Measurements from ENCODE around the gene FAM20B. TPM values are rescaled to one million over a fixed set of nuclear protein-coding genes. Genes with fewer than 3 reads are reported as not detected.

FAM20B gene
- total and polyA plus RNA-seq, 12 donors: 15.4 to 69.9 (median 38.3) TPM

- H3K36me3 ChIP-seq (replicated peaks in 1 of 2): no peaks in the 10 kb centered on the region
- H3K27me3 ChIP-seq: no peaks in the 10 kb centered on the region
- H3K27ac ChIP-seq: no peak overlapping the region
- no peak overlapping the region for H3K4me3 ChIP-seq
- 81 to 95% (median 94%) methylated on average over 2 of the region's 2 CpGs for WGBS, 4 donors
- intact Hi-C loops (cut with DNase I): no loop called here
- H3K9me3 ChIP-seq (replicated peaks in 1 of 3): no peaks in the 10 kb centered on the region
- peaks cover 16 to 20% of the 10 kb centered on the region in 2 donors for H3K4me1 ChIP-seq (replicated peaks in 1 of 2)
- no peak for DNase-seq
- TF ChIP-seq POLR2A (IDR thresholded peaks at IDR 0.05) (no peak), CTCF (IDR thresholded peaks at IDR 0.05) (no peak)
These were observed 10.3 kb upstream of the FAM20B start for GRCh38 chr1:179015396-179015795.

- H3K4me1 ChIP-seq (replicated peaks in 1 of 2): peaks cover 16 to 20% of the 10 kb centered on the region in 2 donors
- H3K27ac ChIP-seq: peak overlapping the region in 4 of 5 donors; percentile 45 to 68 (median 56)
- H3K9me3 ChIP-seq (replicated peaks in 1 of 3): no peaks in the 10 kb centered on the region
- H3K4me3 ChIP-seq: peak overlapping the region in 1 of 4 donors; percentile 2
- no peaks in the 10 kb centered on the region for H3K36me3 ChIP-seq (replicated peaks in 1 of 2)
- peak; percentile 87 to 96 (median 96) for DNase-seq
- TF ChIP-seq POLR2A (IDR thresholded peaks at IDR 0.05) (peak in 1 of 2 donors; percentile 76), CTCF (IDR thresholded peaks at IDR 0.05) (no peak)
- WGBS, 4 donors: 29 to 52% (median 33%) methylated on average over 3 to 5 of the region's 5 CpGs
- H3K27me3 ChIP-seq: no peaks in the 10 kb centered on the region
- intact Hi-C loops (cut with DNase I): no loop called here
These were observed 8.8 kb upstream of the FAM20B start for GRCh38 chr1:179016706-179017382.

GRCh38 chr1:179017383-179018326 lies 8.0 kb upstream of the FAM20B start:
- Histone ChIP-seq H3K4me1 (replicated peaks in 1 of 2) (peaks cover 16 to 20% of the 10 kb centered on the region in 2 donors), H3K27me3 (no peaks in the 10 kb centered on the region), H3K36me3 (replicated peaks in 1 of 2) (no peaks in the 10 kb centered on the region), H3K9me3 (replicated peaks in 1 of 3) (no peaks in the 10 kb centered on the region), H3K27ac (peak overlapping the region in 4 of 5 donors; percentile 45 to 68 (median 56)), H3K4me3 (peak overlapping the region in 1 of 4 donors; percentile 2)
- intact Hi-C loops (cut with DNase I): no loop called here
- TF ChIP-seq POLR2A (IDR thresholded peaks at IDR 0.05) (no peak), CTCF (IDR thresholded peaks at IDR 0.05) (no peak)
- DNase-seq: peak in 6 of 7 donors; percentile 42 to 72 (median 54)
- 33 to 38% (median 36%) methylated on average over 3 of the region's 3 CpGs for WGBS, 4 donors

GRCh38 chr1:179021873-179022272 lies 3.8 kb upstream of the FAM20B start:
- Histone ChIP-seq H3K27me3 (no peaks in the 10 kb centered on the region), H3K36me3 (replicated peaks in 1 of 2) (no peaks in the 10 kb centered on the region), H3K27ac (peak overlapping the region in 3 of 5 donors; percentile 13 to 61 (median 30)), H3K9me3 (replicated peaks in 1 of 3) (no peaks in the 10 kb centered on the region), H3K4me1 (replicated peaks in 1 of 2) (peaks cover 16 to 23% of the 10 kb centered on the region in 2 donors), H3K4me3 (peak overlapping the region in 1 of 4 donors; percentile 40)
- TF ChIP-seq POLR2A (IDR thresholded peaks at IDR 0.05) (peak in 1 of 2 donors; percentile 67), CTCF (IDR thresholded peaks at IDR 0.05) (no peak)
- intact Hi-C loops (cut with DNase I): no loop called here
- DNase-seq: peak; percentile 71 to 90 (median 82)
- 22 to 30% (median 25%) methylated on average over 6 of the region's 6 CpGs for WGBS, 4 donors

Data from adrenal gland (tissue), 12 donors.